Measurements from ENCODE around the gene DIS3L2.

The DIS3L2 gene

DNA sequence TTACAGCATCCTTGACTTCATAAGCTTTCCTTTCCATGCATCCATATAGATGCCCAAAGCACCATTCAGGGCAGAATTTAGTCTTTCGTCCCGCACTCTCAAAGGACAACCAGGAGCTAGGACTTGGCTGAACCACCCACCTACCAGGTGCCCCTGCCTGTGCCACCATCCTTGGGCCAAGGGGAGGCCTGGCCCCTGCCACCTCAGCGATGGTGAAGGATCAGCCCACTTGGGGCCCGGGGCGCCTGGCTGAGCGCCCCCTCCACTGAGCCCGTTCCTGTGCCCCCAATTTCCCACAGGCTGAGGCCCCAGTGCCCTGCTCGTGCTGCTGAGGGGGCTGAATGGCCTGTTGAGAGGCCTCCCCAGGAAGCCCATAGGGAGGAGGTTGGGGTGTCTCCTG, 383.7 kb downstream of the DIS3L2 start:
- Histone ChIP-seq H3K4me3 (ENCODE audit: low read length, poor library complexity, severe bottlenecking) (no peak overlapping the region), H4K20me1 (ENCODE audit: insufficient read depth, low read length, poor library complexity, severe bottlenecking) (no peaks in the 10 kb centered on the region), H3K27me3 (ENCODE audit: insufficient read depth, low read length, poor library complexity, severe bottlenecking) (no peaks in the 10 kb centered on the region), H3K9ac (ENCODE audit: low read depth, low read length, poor library complexity, severe bottlenecking) (no peak overlapping the region), H3K9me3 (ENCODE audit: insufficient read depth, low read depth, low read length) (no peaks in the 10 kb centered on the region), H3K9me2 (replicated peaks; ENCODE audit: low read depth, low read length) (no peaks in the 10 kb centered on the region), H3F3A (ENCODE audit: low read depth) (no peaks in the 10 kb centered on the region), H3K4me1 (ENCODE audit: insufficient read depth, low read length, poor library complexity, severe bottlenecking) (peaks cover 7% of the 10 kb centered on the region), H3K4me2 (ENCODE audit: low read depth, low read length, poor library complexity, severe bottlenecking) (no peak overlapping the region), H2AFZ (ENCODE audit: low read length) (no peak overlapping the region), H3K79me2 (ENCODE audit: insufficient read depth, low read length) (no peaks in the 10 kb centered on the region), H3K36me3 (ENCODE audit: insufficient read depth, low read length) (no peaks in the 10 kb centered on the region)
- TF ChIP-seq, protein P1, sequence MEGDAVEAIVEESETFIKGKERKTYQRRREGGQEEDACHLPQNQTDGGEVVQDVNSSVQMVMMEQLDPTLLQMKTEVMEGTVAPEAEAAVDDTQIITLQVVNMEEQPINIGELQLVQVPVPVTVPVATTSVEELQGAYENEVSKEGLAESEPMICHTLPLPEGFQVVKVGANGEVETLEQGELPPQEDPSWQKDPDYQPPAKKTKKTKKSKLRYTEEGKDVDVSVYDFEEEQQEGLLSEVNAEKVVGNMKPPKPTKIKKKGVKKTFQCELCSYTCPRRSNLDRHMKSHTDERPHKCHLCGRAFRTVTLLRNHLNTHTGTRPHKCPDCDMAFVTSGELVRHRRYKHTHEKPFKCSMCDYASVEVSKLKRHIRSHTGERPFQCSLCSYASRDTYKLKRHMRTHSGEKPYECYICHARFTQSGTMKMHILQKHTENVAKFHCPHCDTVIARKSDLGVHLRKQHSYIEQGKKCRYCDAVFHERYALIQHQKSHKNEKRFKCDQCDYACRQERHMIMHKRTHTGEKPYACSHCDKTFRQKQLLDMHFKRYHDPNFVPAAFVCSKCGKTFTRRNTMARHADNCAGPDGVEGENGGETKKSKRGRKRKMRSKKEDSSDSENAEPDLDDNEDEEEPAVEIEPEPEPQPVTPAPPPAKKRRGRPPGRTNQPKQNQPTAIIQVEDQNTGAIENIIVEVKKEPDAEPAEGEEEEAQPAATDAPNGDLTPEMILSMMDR (conservative IDR thresholded peaks at IDR 0.05; ENCODE audit: low read length), result no peak
- TF ChIP-seq EZH2phosphoT487 (IDR thresholded peaks at IDR 0.05; ENCODE audit: borderline replicate concordance), result no peak

DNA sequence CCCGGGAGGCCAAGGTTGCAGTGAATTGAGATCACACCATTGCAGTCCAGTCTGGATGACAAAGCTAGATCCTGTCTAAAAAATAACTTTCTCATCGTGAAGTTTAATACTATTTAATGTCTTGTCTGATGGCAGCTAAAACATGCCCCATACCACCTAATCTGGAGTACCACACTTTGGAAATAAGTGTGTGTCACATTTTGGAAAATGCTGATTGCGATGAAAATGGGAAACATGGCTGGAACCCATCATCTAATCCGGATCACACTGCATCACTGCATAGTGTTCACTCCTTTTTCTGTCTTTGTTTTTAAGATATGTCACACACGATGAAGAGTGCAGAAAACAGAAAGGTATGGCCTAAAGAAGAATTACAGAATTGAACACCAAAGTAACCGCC, 385.9 kb downstream of the DIS3L2 start:
- Histone ChIP-seq H4K20me1 (ENCODE audit: insufficient read depth, low read length, poor library complexity, severe bottlenecking) (no peaks in the 10 kb centered on the region), H3F3A (ENCODE audit: low read depth) (no peaks in the 10 kb centered on the region), H2AFZ (ENCODE audit: low read length) (no peak overlapping the region), H3K4me1 (ENCODE audit: insufficient read depth, low read length, poor library complexity, severe bottlenecking) (peaks cover 7% of the 10 kb centered on the region), H3K4me3 (ENCODE audit: low read length, poor library complexity, severe bottlenecking) (no peak overlapping the region), H3K9ac (ENCODE audit: low read depth, low read length, poor library complexity, severe bottlenecking) (no peak overlapping the region), H3K4me2 (ENCODE audit: low read depth, low read length, poor library complexity, severe bottlenecking) (no peak overlapping the region), H3K27me3 (ENCODE audit: insufficient read depth, low read length, poor library complexity, severe bottlenecking) (no peaks in the 10 kb centered on the region), H3K36me3 (ENCODE audit: insufficient read depth, low read length) (no peaks in the 10 kb centered on the region), H3K9me3 (ENCODE audit: insufficient read depth, low read depth, low read length) (no peaks in the 10 kb centered on the region), H3K79me2 (ENCODE audit: insufficient read depth, low read length) (no peaks in the 10 kb centered on the region), H3K9me2 (replicated peaks; ENCODE audit: low read depth, low read length) (no peaks in the 10 kb centered on the region)
- TF ChIP-seq, protein P1 (conservative IDR thresholded peaks at IDR 0.05; ENCODE audit: low read length), result no peak
- no peak for TF ChIP-seq EZH2phosphoT487 (IDR thresholded peaks at IDR 0.05; ENCODE audit: borderline replicate concordance)

DNA sequence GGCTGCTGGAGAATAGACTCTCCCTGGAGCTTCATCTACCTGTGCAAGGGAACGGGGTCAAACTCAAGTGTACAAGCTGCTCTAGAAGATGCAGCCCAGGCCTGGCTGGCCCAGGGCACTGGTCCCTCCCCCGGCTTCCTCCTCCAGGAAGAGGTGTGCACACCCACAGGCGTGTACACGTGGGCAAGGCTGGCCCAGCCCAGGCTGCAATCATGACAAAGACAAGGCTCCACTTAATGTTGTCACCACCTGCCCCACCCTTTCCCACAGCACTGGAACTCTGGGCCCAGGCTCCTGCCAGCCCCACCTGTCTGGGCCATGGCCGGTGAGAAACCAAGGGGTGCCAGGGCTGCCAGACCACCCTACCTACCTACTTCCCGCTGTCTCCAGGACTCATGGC, 387.4 kb downstream of the DIS3L2 start:
- no peaks in the 10 kb centered on the region for H3K9me2 ChIP-seq (replicated peaks; ENCODE audit: low read depth, low read length)
- no peaks in the 10 kb centered on the region for H3K36me3 ChIP-seq (ENCODE audit: insufficient read depth, low read length)
- H4K20me1 ChIP-seq (ENCODE audit: insufficient read depth, low read length, poor library complexity, severe bottlenecking), result no peaks in the 10 kb centered on the region
- no peak overlapping the region for H3K9ac ChIP-seq (ENCODE audit: low read depth, low read length, poor library complexity, severe bottlenecking)
- no peaks in the 10 kb centered on the region for H3F3A ChIP-seq (ENCODE audit: low read depth)
- no peaks in the 10 kb centered on the region for H3K27me3 ChIP-seq (ENCODE audit: insufficient read depth, low read length, poor library complexity, severe bottlenecking)
- no peak overlapping the region for H3K4me3 ChIP-seq (ENCODE audit: low read length, poor library complexity, severe bottlenecking)
- H3K9me3 ChIP-seq (ENCODE audit: insufficient read depth, low read depth, low read length), result no peaks in the 10 kb centered on the region
- no peaks in the 10 kb centered on the region for H3K79me2 ChIP-seq (ENCODE audit: insufficient read depth, low read length)
- H2AFZ ChIP-seq (ENCODE audit: low read length), result no peak overlapping the region
- H3K4me1 ChIP-seq (ENCODE audit: insufficient read depth, low read length, poor library complexity, severe bottlenecking), result peaks cover 7% of the 10 kb centered on the region
- peak overlapping the region; percentile 12 for H3K4me2 ChIP-seq (ENCODE audit: low read depth, low read length, poor library complexity, severe bottlenecking)
- no peak for TF ChIP-seq EZH2phosphoT487 (IDR thresholded peaks at IDR 0.05; ENCODE audit: borderline replicate concordance)
- TF ChIP-seq, protein P1 (conservative IDR thresholded peaks at IDR 0.05; ENCODE audit: low read length), result no peak
